Measurements from ENCODE around the gene OPCML. TPM values are rescaled to one million over a fixed set of nuclear protein-coding genes. Genes with fewer than 3 reads are reported as not detected.
A peak's percentile ranks its signal among the peaks of the same experiment; 100 is the strongest.

The OPCML gene
- total and polyA plus RNA-seq, 12 donors: under 0.01 to 1.2 (median 0.39) TPM

DNA sequence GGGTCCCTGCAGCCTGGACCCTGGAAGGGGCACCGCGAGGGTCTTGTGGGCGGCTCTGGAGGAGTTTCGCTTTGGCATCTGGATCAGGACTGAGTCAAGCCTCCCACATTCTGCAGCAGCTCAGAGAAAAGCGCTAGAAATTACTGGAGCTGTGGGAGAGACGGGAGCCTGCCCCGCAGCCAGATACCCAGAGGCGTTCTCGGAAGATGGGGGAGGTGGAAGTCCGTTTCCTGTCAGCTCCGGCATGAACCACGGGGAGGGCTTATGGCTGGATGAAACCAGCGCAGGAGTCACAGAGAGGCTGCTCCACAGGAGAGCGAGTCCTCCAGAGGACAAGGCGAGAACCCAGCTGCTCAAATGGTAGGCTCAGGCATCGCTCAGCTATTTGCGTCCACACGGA is 379.3 kb downstream of the OPCML start:
- no peak overlapping the region for H3K27ac ChIP-seq
- peaks cover 0 to 66% (median 49%) of the 10 kb centered on the region in 7 donors for H3K27me3 ChIP-seq
- no peaks in the 10 kb centered on the region for H3K9me3 ChIP-seq
- H3K4me1 ChIP-seq: no peaks in the 10 kb centered on the region
- no peaks in the 10 kb centered on the region for H3K36me3 ChIP-seq
- TF ChIP-seq, protein P1, sequence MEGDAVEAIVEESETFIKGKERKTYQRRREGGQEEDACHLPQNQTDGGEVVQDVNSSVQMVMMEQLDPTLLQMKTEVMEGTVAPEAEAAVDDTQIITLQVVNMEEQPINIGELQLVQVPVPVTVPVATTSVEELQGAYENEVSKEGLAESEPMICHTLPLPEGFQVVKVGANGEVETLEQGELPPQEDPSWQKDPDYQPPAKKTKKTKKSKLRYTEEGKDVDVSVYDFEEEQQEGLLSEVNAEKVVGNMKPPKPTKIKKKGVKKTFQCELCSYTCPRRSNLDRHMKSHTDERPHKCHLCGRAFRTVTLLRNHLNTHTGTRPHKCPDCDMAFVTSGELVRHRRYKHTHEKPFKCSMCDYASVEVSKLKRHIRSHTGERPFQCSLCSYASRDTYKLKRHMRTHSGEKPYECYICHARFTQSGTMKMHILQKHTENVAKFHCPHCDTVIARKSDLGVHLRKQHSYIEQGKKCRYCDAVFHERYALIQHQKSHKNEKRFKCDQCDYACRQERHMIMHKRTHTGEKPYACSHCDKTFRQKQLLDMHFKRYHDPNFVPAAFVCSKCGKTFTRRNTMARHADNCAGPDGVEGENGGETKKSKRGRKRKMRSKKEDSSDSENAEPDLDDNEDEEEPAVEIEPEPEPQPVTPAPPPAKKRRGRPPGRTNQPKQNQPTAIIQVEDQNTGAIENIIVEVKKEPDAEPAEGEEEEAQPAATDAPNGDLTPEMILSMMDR (IDR thresholded peaks at IDR 0.05): no peak
- DNase-seq: no peak
- no peak for ATAC-seq
- intact Hi-C loops (cut with DNase I): loop anchor here in 1 of 10 donors (5.0 kb wide), 1 partner anchor 71 kb away; no protein-coding TSS in a partner anchor
- H3K4me3 ChIP-seq: no peak overlapping the region
- 49 to 52% methylated on average over 18 of the region's 18 CpGs for WGBS, 2 donors

DNA sequence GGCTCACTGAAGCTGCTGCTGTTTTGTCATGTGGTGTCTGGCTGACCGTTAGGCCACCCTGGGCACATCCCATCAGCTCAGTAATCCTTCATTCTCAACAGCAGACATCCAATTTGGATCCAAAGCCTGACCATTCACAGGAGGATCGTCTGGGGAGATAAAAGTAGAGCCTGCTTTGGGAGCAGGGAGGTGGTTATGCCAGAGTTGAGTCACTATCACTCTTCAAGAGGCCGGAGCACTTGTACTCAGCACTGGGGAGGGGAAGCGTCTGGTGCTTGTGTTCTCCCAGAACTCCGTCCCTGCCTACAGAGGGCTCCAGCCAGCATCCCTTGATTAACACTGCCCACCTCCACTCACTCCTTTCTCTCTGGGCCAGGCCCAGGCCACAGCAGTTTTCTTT is 382.6 kb downstream of the OPCML start:
- H3K27me3 ChIP-seq: peaks cover 0 to 34% (median 20%) of the 10 kb centered on the region in 7 donors
- DNase-seq (no peak), ATAC-seq (peak in 5 of 8 donors; percentile 41 to 76 (median 69))
- WGBS, 2 donors: 18 to 29% methylated on average over 5 of the region's 5 CpGs
- H3K27ac ChIP-seq: no peak overlapping the region
- no peak overlapping the region for H3K4me3 ChIP-seq
- TF ChIP-seq, protein P1 (IDR thresholded peaks at IDR 0.05): no peak
- intact Hi-C loops (cut with DNase I): loop anchor here in 1 of 10 donors (5.0 kb wide), 1 partner anchor 67 kb away; no protein-coding TSS in a partner anchor
- no peaks in the 10 kb centered on the region for H3K9me3 ChIP-seq
- no peaks in the 10 kb centered on the region for H3K36me3 ChIP-seq
- H3K4me1 ChIP-seq: no peaks in the 10 kb centered on the region

DNA sequence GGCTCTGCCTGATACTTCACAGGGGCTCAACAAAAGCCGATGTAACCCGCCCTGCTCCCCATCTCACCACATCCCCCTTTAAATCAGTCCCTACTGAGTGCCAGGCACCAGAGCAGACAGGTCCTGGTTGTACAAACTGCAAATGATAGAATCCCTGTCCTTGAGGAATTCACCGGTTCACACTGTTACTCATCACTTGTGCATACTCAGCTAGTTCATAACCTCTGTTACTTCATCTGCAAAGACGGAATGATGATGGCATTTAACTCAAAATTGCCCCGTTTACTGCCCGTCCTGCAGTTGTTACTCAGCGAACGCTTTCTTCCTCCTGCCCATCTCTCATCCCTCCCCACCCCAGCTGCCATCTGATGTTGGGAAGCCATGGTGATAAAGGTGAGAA is 384.7 kb downstream of the OPCML start:
- intact Hi-C loops (cut with DNase I): no loop called here
- DNase-seq (no peak), ATAC-seq (no peak)
- 87 to 94% methylated on average over 8 of the region's 8 CpGs for WGBS, 2 donors
- H3K4me1 ChIP-seq: no peaks in the 10 kb centered on the region
- H3K27ac ChIP-seq: no peak overlapping the region
- no peak overlapping the region for H3K4me3 ChIP-seq
- TF ChIP-seq, protein P1 (IDR thresholded peaks at IDR 0.05): no peak
- no peaks in the 10 kb centered on the region for H3K9me3 ChIP-seq
- H3K27me3 ChIP-seq: peaks cover 0 to 16% (median 3%) of the 10 kb centered on the region in 7 donors
- no peaks in the 10 kb centered on the region for H3K36me3 ChIP-seq

DNA sequence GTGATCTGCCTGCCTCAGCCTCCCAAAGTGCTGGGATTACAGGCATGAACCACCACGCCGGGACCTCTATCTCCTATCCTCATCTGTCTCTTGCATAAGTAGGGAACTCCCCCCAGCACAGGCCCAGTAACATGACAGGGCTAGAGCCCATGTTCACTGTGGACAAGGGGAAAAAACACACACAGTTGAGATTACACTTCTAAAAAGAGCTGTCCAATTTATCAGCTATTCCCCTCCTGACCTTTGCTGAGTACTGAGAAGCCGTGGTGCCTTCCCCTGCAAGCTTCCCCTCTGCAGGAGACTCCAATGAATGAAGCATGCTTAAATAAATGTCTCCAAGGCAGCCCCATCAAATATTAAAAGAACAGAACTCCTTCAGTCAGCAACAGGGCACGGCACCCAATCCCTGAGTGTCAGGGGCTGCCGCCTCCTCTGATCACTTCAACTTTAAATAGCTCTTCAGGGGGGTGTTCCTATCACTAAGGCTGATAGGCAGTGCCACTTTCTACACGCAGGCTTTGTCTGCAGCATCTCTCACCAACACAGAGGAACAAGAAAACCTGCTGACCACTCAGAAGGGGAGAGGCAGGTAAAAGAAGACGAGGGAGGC is 385.5 kb downstream of the OPCML start:
- Histone ChIP-seq H3K9me3 (no peaks in the 10 kb centered on the region), H3K4me1 (no peaks in the 10 kb centered on the region), H3K27ac (no peak overlapping the region), H3K4me3 (no peak overlapping the region), H3K27me3 (peaks cover 0 to 15% (median 2%) of the 10 kb centered on the region in 7 donors), H3K36me3 (no peaks in the 10 kb centered on the region)
- TF ChIP-seq, protein P1 (IDR thresholded peaks at IDR 0.05): no peak
- DNase-seq: no peak
- no peak for ATAC-seq
- intact Hi-C loops (cut with DNase I): no loop called here
- 48 to 51% methylated on average over 7 of the region's 7 CpGs for WGBS, 2 donors
